Calu3 (cell line): Measurements from ENCODE around the gene HPD. TPM values are rescaled to one million over a fixed set of nuclear protein-coding genes. Genes with fewer than 3 reads are reported as not detected.

Source experiments
- BruUV-seq: library from RNA; stranded (reverse); fragments of 400-500 nt; replicated peaks from 2 replicates; lab custom pipeline; 2021; lab: Mats Ljungman, UMichigan
- CTCF ChIA-PET: fragments of 300-600 bp; sonication (Branson Sonifier 250); formaldehyde crosslinking; loops from one replicate; lab custom pipeline; 2022; ENCODE audit warnings: antibody characterized with exemption; lab: Charles Lee
- DNase-seq: peaks from one replicate; pipeline ENCODE4 v3.0.0; 2022
- H3K27ac Mint-ChIP-seq: one replicate; pipeline ENCODE4 v1.8.0; 2022; ENCODE audit warnings: mixed read lengths; ENCODE audit not compliant: unreplicated experiment
- H3K27me3 Mint-ChIP-seq: one replicate; pipeline ENCODE4 v1.8.0; 2022; ENCODE audit warnings: mixed read lengths; ENCODE audit not compliant: unreplicated experiment
- H3K36me3 Mint-ChIP-seq: one replicate; pipeline ENCODE4 v1.8.0; 2022; ENCODE audit warnings: mild to moderate bottlenecking, moderate library complexity, mixed read lengths; ENCODE audit not compliant: insufficient read depth, unreplicated experiment
- H3K4me1 Mint-ChIP-seq: one replicate; pipeline ENCODE4 v1.8.0; 2022; ENCODE audit warnings: mild to moderate bottlenecking, low read depth, mixed read lengths; ENCODE audit not compliant: unreplicated experiment
- H3K4me3 Mint-ChIP-seq: one replicate; pipeline ENCODE4 v1.8.0; 2022; ENCODE audit warnings: mild to moderate bottlenecking, low read depth, moderate library complexity, mixed read lengths; ENCODE audit not compliant: unreplicated experiment
- H3K9me3 Mint-ChIP-seq: one replicate; pipeline ENCODE4 v1.8.0; 2022; ENCODE audit warnings: low read depth, mixed read lengths; ENCODE audit not compliant: unreplicated experiment
- intact Hi-C: fragments of 100-400 bp; cut with micrococcal nuclease; formaldehyde crosslinking; loops from one replicate; pipeline ENCODE4 v1.10.0; 2022; ENCODE audit not compliant: unreplicated experiment
- total RNA-seq: library from RNA; stranded (reverse); gene quantifications from 2 replicates; pipeline ENCODE4 v1.2.3, GENCODE V29; 2022
- TF ChIP-seq, protein P1 (sequence below): fragments of 200-600 bp; IDR thresholded peaks from one replicate; pipeline ENCODE4 v1.8.0; 2022; ENCODE audit warnings: antibody characterized with exemption; ENCODE audit not compliant: unreplicated experiment

Gene HPD
- total RNA-seq, 1 experiment from 2014 or later, result not detected

DNA sequence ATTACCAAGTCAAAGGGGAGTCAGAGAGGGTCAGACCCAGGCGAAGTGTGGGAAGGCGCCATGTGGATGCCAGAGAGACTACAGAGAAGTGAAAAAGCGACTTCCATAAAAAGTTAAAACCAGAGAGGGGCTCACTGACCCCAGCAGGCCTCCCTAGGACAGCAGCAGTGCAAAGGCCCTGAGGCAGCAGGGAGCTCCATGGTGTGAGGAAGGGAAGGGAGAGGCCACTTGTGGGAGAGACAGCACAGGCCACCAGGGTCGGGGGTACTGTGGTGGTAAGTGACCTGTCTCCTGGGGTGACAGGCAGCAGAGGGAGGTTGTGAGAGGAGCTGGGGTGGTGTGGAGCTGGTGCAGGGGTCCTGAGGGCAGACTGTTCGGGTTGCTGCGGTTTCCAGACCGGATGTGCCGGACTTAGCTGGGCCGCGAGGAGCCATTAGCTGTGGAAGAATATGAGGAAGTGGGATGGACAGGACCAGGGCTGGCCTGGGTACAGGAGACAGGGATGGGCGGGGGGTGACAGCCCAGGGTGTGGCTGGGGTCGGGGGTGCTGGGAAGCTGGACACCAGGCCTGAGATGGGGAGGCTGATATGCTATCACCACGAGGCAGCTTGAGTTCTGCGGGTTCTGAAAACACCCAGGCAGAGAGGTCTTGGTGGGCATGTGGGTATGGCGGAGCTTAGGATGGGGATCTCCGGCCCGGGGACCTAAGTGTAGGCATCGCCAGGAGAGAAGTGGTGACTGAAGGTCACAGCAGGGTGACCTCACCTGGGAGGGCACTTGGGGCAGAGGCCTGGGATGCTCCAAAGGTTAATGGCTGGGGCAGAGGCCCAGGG lies 32.1 kb downstream of the HPD start:
- no TSS peak for BruUV-seq
- H3K4me3 Mint-ChIP-seq, result no peak overlapping the region
- H3K36me3 Mint-ChIP-seq, result peaks cover 77% of the 10 kb centered on the region
- H3K9me3 Mint-ChIP-seq, result no peaks in the 10 kb centered on the region
- no peak for DNase-seq
- H3K27ac Mint-ChIP-seq, result peak overlapping the region; percentile 6
- H3K27me3 Mint-ChIP-seq, result no peaks in the 10 kb centered on the region
- CTCF ChIA-PET, result interaction anchor here (0.6 to 1.3 kb wide), 2 partner anchors 9 to 32 kb away, joined by 3 read pairs; no protein-coding TSS in a partner anchor
- H3K4me1 Mint-ChIP-seq, result no peaks in the 10 kb centered on the region
- TF ChIP-seq, protein P1, sequence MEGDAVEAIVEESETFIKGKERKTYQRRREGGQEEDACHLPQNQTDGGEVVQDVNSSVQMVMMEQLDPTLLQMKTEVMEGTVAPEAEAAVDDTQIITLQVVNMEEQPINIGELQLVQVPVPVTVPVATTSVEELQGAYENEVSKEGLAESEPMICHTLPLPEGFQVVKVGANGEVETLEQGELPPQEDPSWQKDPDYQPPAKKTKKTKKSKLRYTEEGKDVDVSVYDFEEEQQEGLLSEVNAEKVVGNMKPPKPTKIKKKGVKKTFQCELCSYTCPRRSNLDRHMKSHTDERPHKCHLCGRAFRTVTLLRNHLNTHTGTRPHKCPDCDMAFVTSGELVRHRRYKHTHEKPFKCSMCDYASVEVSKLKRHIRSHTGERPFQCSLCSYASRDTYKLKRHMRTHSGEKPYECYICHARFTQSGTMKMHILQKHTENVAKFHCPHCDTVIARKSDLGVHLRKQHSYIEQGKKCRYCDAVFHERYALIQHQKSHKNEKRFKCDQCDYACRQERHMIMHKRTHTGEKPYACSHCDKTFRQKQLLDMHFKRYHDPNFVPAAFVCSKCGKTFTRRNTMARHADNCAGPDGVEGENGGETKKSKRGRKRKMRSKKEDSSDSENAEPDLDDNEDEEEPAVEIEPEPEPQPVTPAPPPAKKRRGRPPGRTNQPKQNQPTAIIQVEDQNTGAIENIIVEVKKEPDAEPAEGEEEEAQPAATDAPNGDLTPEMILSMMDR, result no peak
- intact Hi-C loops, result no loop called here

DNA sequence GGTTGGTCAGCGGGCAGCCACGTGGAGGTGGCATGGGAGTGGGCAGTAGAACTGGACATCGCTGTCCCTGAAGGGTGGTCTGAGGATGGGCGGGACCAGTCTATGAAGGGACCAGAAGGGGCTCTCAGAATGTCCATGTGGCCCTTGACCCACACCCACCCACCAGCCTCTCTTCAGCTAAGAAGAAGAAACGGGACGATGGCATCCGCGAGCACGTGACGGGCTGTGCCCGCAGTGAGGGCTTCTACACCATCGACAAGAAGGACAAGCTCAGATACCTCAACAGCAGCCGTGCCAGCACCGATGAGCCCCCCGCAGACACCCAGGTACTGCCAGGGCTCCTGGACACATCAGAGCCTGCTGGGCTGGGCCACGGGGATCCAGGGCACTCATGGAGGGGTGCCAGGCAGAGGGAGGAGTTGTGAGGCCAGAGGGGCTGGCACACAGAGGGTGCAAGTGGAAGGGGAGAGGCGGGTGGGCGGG lies 33.6 kb downstream of the HPD start:
- intact Hi-C loops, result no loop called here

DNA sequence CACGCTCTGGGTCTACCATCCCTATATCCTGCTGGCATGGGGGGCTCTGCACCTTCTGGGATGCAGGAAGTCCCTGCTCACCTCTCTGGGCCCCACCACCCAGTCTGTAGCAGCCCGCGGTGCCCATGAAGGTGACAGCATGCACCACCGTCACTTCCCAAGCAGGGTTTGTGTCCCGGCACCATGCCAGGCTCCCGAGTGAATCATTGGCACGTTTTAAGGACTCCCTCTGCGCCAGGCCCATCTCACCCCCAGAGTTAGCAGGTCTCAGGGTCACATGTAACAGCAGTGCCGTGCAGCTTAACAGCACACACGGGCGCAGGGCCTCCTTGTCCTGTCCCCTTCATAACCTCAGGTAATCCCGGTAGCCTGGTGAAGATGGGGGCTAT lies 34.9 kb downstream of the HPD start:
- CTCF ChIA-PET, result no interaction called here
- H3K27me3 Mint-ChIP-seq, result no peaks in the 10 kb centered on the region
- no peaks in the 10 kb centered on the region for H3K9me3 Mint-ChIP-seq
- intact Hi-C loops, result no loop called here
- no TSS peak for BruUV-seq
- peaks cover 72% of the 10 kb centered on the region for H3K36me3 Mint-ChIP-seq
- no peaks in the 10 kb centered on the region for H3K4me1 Mint-ChIP-seq
- no peak for DNase-seq
- H3K27ac Mint-ChIP-seq, result no peak overlapping the region
- H3K4me3 Mint-ChIP-seq, result no peak overlapping the region
- TF ChIP-seq, protein P1, result no peak

More for the DNA sequence above, 33.6 kb downstream of the HPD start:
- H3K4me3 Mint-ChIP-seq, result no peak overlapping the region
- peaks cover 72% of the 10 kb centered on the region for H3K36me3 Mint-ChIP-seq
- H3K9me3 Mint-ChIP-seq, result no peaks in the 10 kb centered on the region
- CTCF ChIA-PET, result no interaction called here
- TF ChIP-seq, protein P1, result no peak
- no TSS peak for BruUV-seq
- DNase-seq, result no peak
- no peak overlapping the region for H3K27ac Mint-ChIP-seq
- no peaks in the 10 kb centered on the region for H3K27me3 Mint-ChIP-seq
- no peaks in the 10 kb centered on the region for H3K4me1 Mint-ChIP-seq

- Mint-ChIP-seq H3K27ac (no peak overlapping the region), H3K27me3 (no peaks in the 10 kb centered on the region), H3K4me1 (no peaks in the 10 kb centered on the region), H3K4me3 (no peak overlapping the region), H3K9me3 (no peaks in the 10 kb centered on the region), H3K36me3 (peaks cover 70% of the 10 kb centered on the region)
- CTCF ChIA-PET, result no interaction called here
- intact Hi-C loops, result no loop called here
- DNase-seq, result no peak
- TF ChIP-seq, protein P1, result no peak
- BruUV-seq, result no TSS peak
Measured at GRCh38 chr12:121823101-121823726, 35.4 kb downstream of the HPD start.
